HL-60 (cell line): ENCODE results near the gene ECI1.
"Not testable (repeated sequence)": the region's sequence is repeated elsewhere in the genome, so short reads cannot be mapped to it uniquely, and the experiment has no call there.

Experiments
- CTCF ChIP-seq: IDR thresholded peaks from one replicate; pipeline ENCODE4 v1.5.1; 2011; ENCODE audit warnings: low read length, control low read depth, inconsistent platforms; ENCODE audit not compliant: insufficient read depth
- GABPA ChIP-seq: IDR thresholded peaks from 2 replicates; pipeline ENCODE4 v1.6.1; 2012; ENCODE audit warnings: low read depth

DNA sequence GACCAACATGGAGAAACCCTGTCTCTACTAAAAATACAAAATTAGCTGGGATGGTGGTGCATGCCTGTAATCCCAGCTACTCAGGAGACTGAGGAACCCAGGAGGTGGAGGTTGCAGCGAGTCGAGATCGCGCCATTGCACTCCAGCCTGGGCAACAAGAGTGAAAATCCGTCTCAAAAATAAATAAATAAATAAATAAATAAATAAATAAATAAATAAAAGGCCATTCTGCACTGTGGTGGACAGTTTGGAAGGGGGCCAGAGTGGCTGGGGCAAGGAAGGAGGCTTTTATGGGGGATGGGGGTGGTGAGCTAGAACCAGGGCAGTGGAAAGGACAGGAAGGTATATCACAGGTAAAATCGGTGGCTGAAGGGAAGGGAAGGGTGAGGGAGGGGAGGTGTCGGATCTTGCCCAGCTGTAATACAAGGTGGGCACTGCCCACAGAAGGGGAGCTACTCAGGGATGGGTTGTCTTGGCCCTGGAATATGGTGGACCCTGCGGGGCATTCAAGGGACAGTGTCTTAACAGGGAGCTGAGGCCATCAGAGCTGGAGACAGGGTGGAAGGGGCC lies 48.2 kb downstream of the ECI1 start:
- TF ChIP-seq CTCF, GABPA: not testable (repeated sequence)
